Measurements from ENCODE around the gene PDGFD. TPM values are rescaled to one million over a fixed set of nuclear protein-coding genes. Genes with fewer than 3 reads are reported as not detected.

The PDGFD gene
- polyA plus RNA-seq, 1 of the 3 experiments (the other 2 are of a cell fraction) = 4.8 TPM

GRCh38 chr11:104164028-104164520 is at the start of gene PDGFD (continued):
- TF ChIP-seq ZBTB33 (IDR thresholded peaks at IDR 0.05; ENCODE audit: borderline replicate concordance, low read depth) = no peak
- TF ChIP-seq FOXM1 (IDR thresholded peaks at IDR 0.05; ENCODE audit: low read depth) = no peak
- TF ChIP-seq, protein P1, sequence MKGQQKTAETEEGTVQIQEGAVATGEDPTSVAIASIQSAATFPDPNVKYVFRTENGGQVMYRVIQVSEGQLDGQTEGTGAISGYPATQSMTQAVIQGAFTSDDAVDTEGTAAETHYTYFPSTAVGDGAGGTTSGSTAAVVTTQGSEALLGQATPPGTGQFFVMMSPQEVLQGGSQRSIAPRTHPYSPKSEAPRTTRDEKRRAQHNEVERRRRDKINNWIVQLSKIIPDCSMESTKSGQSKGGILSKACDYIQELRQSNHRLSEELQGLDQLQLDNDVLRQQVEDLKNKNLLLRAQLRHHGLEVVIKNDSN (IDR thresholded peaks at IDR 0.05; ENCODE audit: borderline replicate concordance, low read depth) = no peak
- TF ChIP-seq TAF1 (IDR thresholded peaks at IDR 0.05; ENCODE audit: borderline replicate concordance, low read depth, low read length) = no peak; the same call in 1 of the 2 replicates
- TF ChIP-seq RFX5 (IDR thresholded peaks at IDR 0.05; ENCODE audit: low read length) = no peak
- TF ChIP-seq, protein P2, sequence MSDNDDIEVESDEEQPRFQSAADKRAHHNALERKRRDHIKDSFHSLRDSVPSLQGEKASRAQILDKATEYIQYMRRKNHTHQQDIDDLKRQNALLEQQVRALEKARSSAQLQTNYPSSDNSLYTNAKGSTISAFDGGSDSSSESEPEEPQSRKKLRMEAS (IDR thresholded peaks at IDR 0.05; ENCODE audit: low read depth) = peak; percentile 74
- TF ChIP-seq RAD21 (IDR thresholded peaks at IDR 0.05; ENCODE audit: low read length) = peak; percentile 53; the same call in 1 of the 2 replicates
- no peak for TF ChIP-seq NFIC (IDR thresholded peaks at IDR 0.05; ENCODE audit: borderline replicate concordance)
- TF ChIP-seq MXI1 (IDR thresholded peaks at IDR 0.05; ENCODE audit: low read depth, low read length) = no peak; the same call in 1 of the 2 replicates
- no peak for TF ChIP-seq JUND (IDR thresholded peaks at IDR 0.05)

DNA sequence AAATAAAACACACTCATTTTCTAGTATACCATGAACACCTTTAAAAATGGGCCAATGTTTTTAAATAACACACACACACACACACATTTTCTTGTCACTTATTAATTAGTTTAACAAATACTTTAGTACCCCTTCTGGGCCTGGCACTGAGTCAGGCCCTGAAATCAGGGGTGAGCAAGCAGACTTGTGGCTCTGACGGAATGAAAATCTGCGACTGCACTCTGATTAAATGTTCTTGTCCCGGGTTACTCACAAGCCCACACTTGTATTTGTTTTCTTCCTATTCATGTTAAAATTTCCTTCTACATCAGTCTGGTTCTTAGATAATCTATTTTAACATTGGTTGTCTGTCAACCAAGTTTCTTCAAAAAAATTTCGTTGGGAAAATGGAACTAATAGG is 43.0 kb upstream of the PDGFD start:
- 69% methylated on average over 4 of the region's 4 CpGs for WGBS (ENCODE audit: low lambda C conversion rate)
- ChIA-PET CTCF (no interaction called here), POLR2A (no interaction called here)
- no peak overlapping the region for H2AFZ ChIP-seq (ENCODE audit: low read depth)
- no peak for DNase-seq
- no peak overlapping the region for H3K4me2 ChIP-seq
- no peaks in the 10 kb centered on the region for H3K36me3 ChIP-seq (replicated peaks in 1 of 2; ENCODE audit: control insufficient read depth in 1 of 2, insufficient read depth in 2 of 2, low read length in 1 of 2)
- no peaks in the 10 kb centered on the region for H3K4me1 ChIP-seq (ENCODE audit: control insufficient read depth in 1 of 2, insufficient read depth in 2 of 2, low read depth in 1 of 2, low read length in 1 of 2)
- no peak overlapping the region for H3K27ac ChIP-seq (ENCODE audit: low read depth in 2 of 2, low read length in 1 of 2)
- no peaks in the 10 kb centered on the region for H3F3A ChIP-seq (replicated peaks; ENCODE audit: insufficient read depth)
- no peaks in the 10 kb centered on the region for H3K79me2 ChIP-seq (ENCODE audit: insufficient read depth)
- H3K9me3 ChIP-seq = no peaks in the 10 kb centered on the region
- H4K20me1 ChIP-seq (ENCODE audit: insufficient read depth) = no peaks in the 10 kb centered on the region
- H3K4me3 ChIP-seq (ENCODE audit: low read depth in 2 of 2, low read length in 1 of 2) = no peak overlapping the region
- no peak overlapping the region for H3K9ac ChIP-seq
- no peaks in the 10 kb centered on the region for H3K9me2 ChIP-seq
- no peaks in the 10 kb centered on the region for H3K27me3 ChIP-seq (ENCODE audit: insufficient read depth)
- TF ChIP-seq NFIC (IDR thresholded peaks at IDR 0.05; ENCODE audit: borderline replicate concordance) (no peak), FOXM1 (IDR thresholded peaks at IDR 0.05; ENCODE audit: low read depth) (no peak), TEAD4 (IDR thresholded peaks at IDR 0.05; ENCODE audit: borderline replicate concordance, insufficient read depth) (no peak), JUND (IDR thresholded peaks at IDR 0.05) (no peak), POLR2AphosphoS5 (IDR thresholded peaks at IDR 0.05; ENCODE audit: low read depth, low read length) (no peak), RAD21 (IDR thresholded peaks at IDR 0.05; ENCODE audit: low read length) (no peak), ZBTB33 (IDR thresholded peaks at IDR 0.05; ENCODE audit: borderline replicate concordance, low read depth) (no peak), CTCF (IDR thresholded peaks at IDR 0.05) (no peak), YY1 (IDR thresholded peaks at IDR 0.05; ENCODE audit: low read depth) (no peak), NRF1 (IDR thresholded peaks at IDR 0.05; ENCODE audit: low read depth, low read length) (no peak), RCOR1 (IDR thresholded peaks at IDR 0.05; ENCODE audit: low read length) (no peak), REST (IDR thresholded peaks at IDR 0.05; ENCODE audit: low read depth, low read length) (no peak), CHD2 (IDR thresholded peaks at IDR 0.05; ENCODE audit: low read length, partially characterized antibody) (no peak)
- TF ChIP-seq, protein P1 (IDR thresholded peaks at IDR 0.05; ENCODE audit: borderline replicate concordance, low read depth) = no peak
